Astrocyte of the spinal cord (primary cell): ENCODE data around the gene FLT1.

Experiments used
- DNase-seq: peaks from one replicate; pipeline ENCODE4 v3.0.0; 2011; ENCODE audit warnings: low read depth, low spot score
- H3K4me3 ChIP-seq: 2 replicates; pipeline ENCODE4 v1.5.1; 2011; ENCODE audit warnings: low read depth, mild to moderate bottlenecking, low read length, moderate library complexity
- CTCF ChIP-seq: IDR thresholded peaks from 2 replicates; pipeline ENCODE4 v1.5.1; 2012; ENCODE audit warnings: low read depth, mild to moderate bottlenecking, low read length, inconsistent platforms
- in situ Hi-C: cut with HindIII; loops from 2 replicates; pipeline ENCODE4 v1.10.0; 2017; ENCODE audit warnings: low sequenced_read_pairs

Gene FLT1

GRCh38 chr13:28355822-28356371, 139.0 kb downstream of the FLT1 start:
- H3K4me3 ChIP-seq, result no peak overlapping the region
- in situ Hi-C loops, result no loop called here
- TF ChIP-seq CTCF, result no peak
- DNase-seq, result peak; percentile 55

- in situ Hi-C loops, result no loop called here
- no peak for DNase-seq
- no peak overlapping the region for H3K4me3 ChIP-seq
- TF ChIP-seq CTCF, result no peak
These were observed 139.7 kb downstream of the FLT1 start for GRCh38 chr13:28355046-28355821.

- no peak for TF ChIP-seq CTCF
- H3K4me3 ChIP-seq, result no peak overlapping the region
- in situ Hi-C loops, result no loop called here
- DNase-seq, result no peak
These were observed 141.2 kb downstream of the FLT1 start for GRCh38 chr13:28353679-28354078.

DNA sequence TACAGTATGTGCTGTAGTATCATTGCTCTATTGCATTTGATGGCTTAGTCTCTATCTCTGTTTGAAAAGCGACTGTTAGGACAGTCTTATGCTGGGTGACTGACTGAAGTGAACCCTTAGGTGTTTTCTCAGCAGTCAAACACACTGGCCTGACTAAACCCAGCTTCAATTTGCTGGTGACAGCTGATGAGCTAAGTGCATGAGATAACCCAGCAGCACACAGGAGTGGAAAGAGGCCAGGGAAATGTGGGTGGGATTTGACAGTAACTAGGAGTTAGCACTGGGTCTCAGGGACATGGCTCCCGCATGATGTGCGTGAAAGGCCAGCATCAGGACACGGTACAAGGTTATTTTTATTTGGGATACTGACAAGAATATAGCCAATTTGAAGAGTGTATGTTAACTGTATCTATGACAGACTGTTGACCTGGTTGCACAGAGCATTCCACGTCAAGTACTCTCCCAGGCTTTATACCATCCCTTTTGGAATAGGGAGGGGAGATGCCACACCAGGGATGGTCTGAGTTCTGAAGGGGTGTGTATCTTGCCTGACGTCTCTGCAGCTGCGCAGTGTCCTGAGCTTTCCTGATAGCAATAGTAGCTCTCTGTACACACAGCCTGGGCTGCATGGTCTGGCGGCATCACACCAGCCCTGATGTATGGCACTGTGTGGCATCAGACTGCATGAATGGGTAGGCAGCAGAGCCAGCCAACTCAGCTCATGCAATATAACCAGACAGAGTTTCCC, 144.8 kb downstream of the FLT1 start:
- in situ Hi-C loops, result no loop called here

GRCh38 chr13:28349371-28349770, 145.6 kb downstream of the FLT1 start:
- TF ChIP-seq CTCF, result no peak
- no peak overlapping the region for H3K4me3 ChIP-seq
- in situ Hi-C loops, result no loop called here
- no peak for DNase-seq

More for the DNA sequence above, 144.8 kb downstream of the FLT1 start:
- no peak for DNase-seq
- no peak for TF ChIP-seq CTCF
- no peak overlapping the region for H3K4me3 ChIP-seq

DNA sequence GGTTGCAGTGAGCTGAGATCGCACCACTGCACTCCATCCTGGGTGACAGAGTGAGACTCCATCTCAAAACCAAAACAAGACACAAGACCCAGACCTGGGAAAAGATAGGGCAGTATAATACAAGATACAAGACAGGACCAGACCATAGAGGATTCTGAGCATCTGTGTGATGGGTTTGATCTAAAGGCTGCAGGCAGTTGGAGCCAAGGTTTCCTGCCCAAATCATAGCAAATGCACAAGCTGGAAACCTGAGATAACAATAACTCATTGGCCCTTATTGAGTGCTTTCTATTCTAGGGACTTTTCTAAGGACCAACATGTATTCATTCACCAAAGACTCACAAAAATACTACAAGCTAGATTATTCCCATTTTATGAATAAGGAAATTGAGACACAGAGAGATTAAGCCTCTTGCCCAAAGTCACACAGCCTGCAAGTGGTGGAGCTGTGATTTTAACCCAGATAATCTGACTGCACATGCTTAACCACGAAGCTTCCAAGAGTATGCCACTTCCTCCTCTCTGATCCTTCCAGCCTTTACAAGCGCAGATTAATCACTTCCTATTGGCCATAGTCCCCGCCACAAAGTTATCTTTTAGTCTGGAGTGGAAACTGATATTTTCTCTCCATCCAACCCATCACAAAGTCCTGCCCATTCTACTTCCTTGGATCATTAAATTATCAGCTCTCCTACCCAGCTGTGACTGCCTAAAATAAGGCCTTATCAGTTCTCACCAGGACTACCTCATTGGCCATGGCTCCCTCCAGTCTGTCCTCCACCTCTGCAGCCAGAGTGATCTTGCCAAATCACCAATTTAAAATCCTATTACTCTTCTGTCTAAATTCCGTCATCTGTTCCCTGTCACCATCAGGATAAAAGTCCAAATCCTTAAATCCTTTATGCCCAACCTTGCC, 147.2 kb downstream of the FLT1 start:
- DNase-seq, result no peak
- no peak for TF ChIP-seq CTCF
- in situ Hi-C loops, result no loop called here
- no peak overlapping the region for H3K4me3 ChIP-seq
